IPS-20b (cell line): ENCODE measurements around the gene ZG16.
"Not testable (repeated sequence)": the region's sequence is repeated elsewhere in the genome, so short reads cannot be mapped to it uniquely, and the experiment has no call there.

ENCODE experiments used
- H3K27ac ChIP-seq: one replicate; pipeline ENCODE4 v1.5.1; 2013; ENCODE audit warnings: low read length
- H3K27me3 ChIP-seq: 2 replicates; pipeline ENCODE4 v1.6.1; 2013; ENCODE audit warnings: mild to moderate bottlenecking, low read length, inconsistent platforms; ENCODE audit not compliant: insufficient read depth
- H3K36me3 ChIP-seq: 2 replicates; pipeline ENCODE4 v1.6.1; 2013; ENCODE audit warnings: low read depth, mild to moderate bottlenecking, inconsistent platforms, low read length, moderate library complexity; ENCODE audit not compliant: insufficient read depth
- H3K4me1 ChIP-seq: 2 replicates; pipeline ENCODE4 v1.6.1; 2013; ENCODE audit warnings: mild to moderate bottlenecking, control low read depth, inconsistent platforms, low read length, moderate library complexity; ENCODE audit not compliant: insufficient read depth
- H3K4me3 ChIP-seq: 2 replicates; pipeline ENCODE4 v1.5.1; 2013; ENCODE audit warnings: mild to moderate bottlenecking, low read length, inconsistent platforms
- H3K9ac ChIP-seq: 2 replicates; pipeline ENCODE4 v1.6.1; 2013; ENCODE audit warnings: low read depth, mild to moderate bottlenecking, inconsistent platforms, low read length, moderate library complexity
- H3K9me3 ChIP-seq: 2 replicates; pipeline ENCODE4 v1.6.1; 2013; ENCODE audit warnings: mild to moderate bottlenecking, low read depth, low read length, inconsistent platforms; ENCODE audit not compliant: insufficient read depth

Gene ZG16, protein sequence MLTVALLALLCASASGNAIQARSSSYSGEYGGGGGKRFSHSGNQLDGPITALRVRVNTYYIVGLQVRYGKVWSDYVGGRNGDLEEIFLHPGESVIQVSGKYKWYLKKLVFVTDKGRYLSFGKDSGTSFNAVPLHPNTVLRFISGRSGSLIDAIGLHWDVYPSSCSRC

DNA sequence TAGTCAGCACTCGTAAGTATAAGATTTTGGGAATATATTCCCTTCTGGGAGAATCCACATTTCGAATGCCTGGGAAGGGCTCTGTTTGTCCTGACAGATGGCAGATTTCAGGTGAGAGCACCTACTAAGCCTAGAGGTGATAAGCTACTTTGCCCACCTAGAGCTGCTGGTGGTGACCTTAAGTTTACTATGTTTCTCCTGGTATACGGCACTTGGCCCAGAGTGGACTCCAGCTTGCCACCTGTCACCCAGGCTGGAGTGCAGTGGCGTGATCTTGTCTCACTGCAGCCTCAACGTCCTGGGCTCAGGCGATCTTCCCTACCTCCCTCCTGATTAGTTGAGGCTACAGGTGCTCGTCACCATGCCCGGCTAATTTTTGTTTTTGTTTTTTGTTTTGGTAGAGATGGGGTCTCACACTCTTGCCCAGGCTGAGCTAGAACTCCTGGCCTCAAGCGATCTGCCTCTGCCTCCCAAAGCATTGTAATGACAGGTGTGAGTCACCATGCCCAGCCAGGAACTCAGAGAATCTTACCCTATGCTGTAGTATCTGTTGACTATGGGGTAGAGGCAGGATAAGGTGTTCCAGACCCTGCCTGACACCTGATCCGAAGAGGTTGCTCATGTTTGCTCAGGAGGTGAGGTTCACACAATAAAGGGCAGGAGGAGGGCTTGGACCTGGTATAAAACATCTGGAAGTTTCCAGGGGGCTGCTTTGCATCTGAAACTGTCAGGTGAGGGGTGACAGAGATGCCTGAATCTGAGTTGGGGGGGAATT is at the start of gene ZG16:
ZG16 (plus strand) TSS at position 681 of the 775 bp plus-strand sequence. CDS start 1,011 bp downstream, outside the sequence.
- no peak within 1 kb of the TSS for H3K27ac ChIP-seq
- H3K36me3 ChIP-seq = no peaks in the 10 kb centered on the region
- no peak within 1 kb of the TSS for H3K9ac ChIP-seq
- peaks cover 32% of the 10 kb centered on the region for H3K27me3 ChIP-seq
- H3K4me1 ChIP-seq = 0 out of 2 replicates have a peak, but pooled peaks cover 5% of the 10 kb centered on the region
- no peak within 1 kb of the TSS for H3K4me3 ChIP-seq
- no peaks in the 10 kb centered on the region for H3K9me3 ChIP-seq

DNA sequence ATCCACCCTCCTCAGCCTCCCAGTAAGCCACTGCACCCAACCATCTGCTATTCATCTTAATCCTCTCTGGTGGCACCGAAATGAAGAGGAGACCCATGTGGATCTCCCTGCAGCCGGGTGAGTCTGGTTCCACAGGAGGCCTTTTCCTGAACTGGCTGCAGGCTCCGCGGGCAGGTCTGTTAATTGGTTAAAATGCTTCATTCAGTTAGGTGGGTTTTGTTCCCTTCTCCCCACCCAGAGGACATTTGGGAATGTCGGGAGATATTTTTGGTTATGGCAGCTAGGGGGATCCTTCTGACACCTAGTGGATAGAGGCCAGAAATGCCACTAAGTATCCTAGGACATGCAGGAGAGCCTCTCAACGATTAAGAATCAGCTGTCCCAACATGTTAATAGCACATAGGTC is 48.9 kb upstream of the ZG16 start:
- H3K27me3 ChIP-seq = no peaks in the 10 kb centered on the region
- H3K36me3 ChIP-seq = peaks cover 96% of the 10 kb centered on the region
- no peaks in the 10 kb centered on the region for H3K4me1 ChIP-seq
- no peak overlapping the region for H3K9ac ChIP-seq
- H3K9me3 ChIP-seq = no peaks in the 10 kb centered on the region
- no peak overlapping the region for H3K27ac ChIP-seq
- no peak overlapping the region for H3K4me3 ChIP-seq

DNA sequence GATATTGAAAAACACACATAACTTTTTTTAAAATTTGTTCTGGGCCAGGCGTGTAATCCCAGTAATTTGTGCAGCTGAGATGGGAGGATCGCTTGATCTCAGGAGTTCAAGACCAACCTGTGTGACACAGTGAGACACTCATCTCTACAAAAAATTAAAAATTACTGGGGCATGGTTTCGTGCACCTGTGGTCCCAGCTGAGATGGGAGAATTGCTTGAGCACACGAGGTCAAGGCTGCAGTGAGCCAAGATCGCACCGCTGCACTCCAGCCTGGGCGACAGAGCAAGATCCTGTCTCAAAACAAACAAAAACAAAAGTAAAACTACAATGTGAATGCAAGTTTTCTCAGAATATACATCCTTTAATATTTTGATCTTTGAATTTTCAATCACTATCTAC is 47.4 kb upstream of the ZG16 start:
- H3K27me3 ChIP-seq = no peaks in the 10 kb centered on the region
- H3K9ac ChIP-seq = no peak overlapping the region
- no peaks in the 10 kb centered on the region for H3K9me3 ChIP-seq
- peaks cover 95% of the 10 kb centered on the region for H3K36me3 ChIP-seq
- no peak overlapping the region for H3K4me3 ChIP-seq
- H3K27ac ChIP-seq = no peak overlapping the region
- no peaks in the 10 kb centered on the region for H3K4me1 ChIP-seq

DNA sequence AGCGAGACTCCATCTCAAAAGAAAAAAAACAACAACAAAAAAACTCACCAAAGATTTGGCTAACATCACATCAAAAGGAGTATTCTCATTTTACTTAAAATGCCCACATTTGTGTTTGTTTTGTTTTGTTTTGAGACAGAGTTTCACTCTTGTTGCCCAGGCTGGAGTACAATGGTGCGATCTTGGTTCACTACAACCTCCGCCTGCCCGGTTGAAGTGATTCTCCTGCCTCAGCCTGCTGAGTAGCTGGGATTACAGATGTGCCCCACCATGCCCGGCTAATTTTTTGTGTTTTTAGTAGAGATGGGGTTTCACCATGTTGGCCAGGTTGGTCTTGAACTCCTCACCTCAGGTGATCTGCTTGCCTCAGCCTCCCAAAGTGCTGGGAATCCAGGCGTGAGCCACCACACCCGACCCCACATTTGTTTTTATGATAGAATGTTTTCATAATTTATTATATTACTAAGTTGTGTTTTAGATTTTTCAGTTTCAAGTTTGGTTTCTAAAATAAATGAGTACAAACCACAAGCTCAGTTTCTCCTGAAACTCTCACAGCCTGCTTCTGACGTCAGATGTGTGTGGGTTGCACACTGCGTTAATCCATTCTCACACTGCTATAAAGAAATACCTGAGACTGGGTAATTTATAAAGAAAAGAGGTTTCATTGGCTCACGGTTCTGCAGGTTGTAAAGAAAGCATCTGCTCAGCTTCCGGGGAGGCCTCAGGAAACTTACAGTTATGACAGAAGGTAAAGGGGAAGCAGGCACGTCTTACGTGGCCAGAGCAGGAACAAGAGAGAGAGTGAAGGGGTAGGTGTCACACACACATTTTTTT is 46.1 kb upstream of the ZG16 start:
- not testable (repeated sequence) for H3K4me1 ChIP-seq, H3K27ac ChIP-seq, H3K4me3 ChIP-seq, H3K9me3 ChIP-seq, H3K27me3 ChIP-seq, H3K9ac ChIP-seq
- H3K36me3 ChIP-seq = peaks cover 95% of the 10 kb centered on the region

DNA sequence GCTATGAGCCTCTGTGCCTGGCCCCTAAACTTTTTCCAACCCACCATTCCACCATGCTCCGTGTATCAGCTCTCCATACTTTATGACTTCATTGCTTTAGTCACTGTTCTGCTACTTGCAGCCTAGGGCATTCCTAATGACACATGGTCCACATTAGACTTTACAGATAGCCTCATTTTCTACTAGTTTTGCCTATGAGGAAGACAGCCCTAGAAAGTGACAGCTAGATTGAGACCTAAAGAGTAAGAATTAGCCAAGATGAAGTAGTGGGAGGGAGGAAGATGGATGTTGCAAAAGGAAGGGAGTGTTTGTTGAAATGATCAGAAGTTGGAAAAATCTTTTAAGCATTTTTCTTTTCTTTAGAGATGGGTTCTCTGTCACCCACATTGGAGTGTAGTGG is 43.3 kb upstream of the ZG16 start:
- Histone ChIP-seq H3K4me1 (no peaks in the 10 kb centered on the region), H3K9me3 (no peaks in the 10 kb centered on the region), H3K27me3 (no peaks in the 10 kb centered on the region), H3K36me3 (peaks cover 91% of the 10 kb centered on the region), H3K27ac (no peak overlapping the region), H3K9ac (no peak overlapping the region), H3K4me3 (no peak overlapping the region)

DNA sequence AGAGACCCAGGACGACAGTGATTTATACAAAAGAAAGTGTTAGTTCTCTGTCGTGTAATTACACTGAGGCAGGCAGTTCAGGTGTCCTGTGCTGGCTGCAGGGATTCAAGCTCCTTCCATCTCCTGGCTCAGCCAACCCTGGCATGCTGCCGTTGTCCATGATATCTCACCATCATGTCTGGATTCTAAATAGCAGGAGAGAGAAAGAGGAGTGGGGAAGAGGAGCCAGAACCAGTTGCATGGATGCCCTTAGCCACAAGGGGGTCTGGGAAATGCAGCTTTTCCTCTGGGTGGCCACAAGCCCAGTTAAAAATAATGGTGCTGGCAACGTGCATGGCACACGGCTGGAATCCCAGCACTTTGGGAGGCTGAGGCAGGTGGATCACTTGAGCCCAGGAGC is 41.9 kb upstream of the ZG16 start:
- H3K27ac ChIP-seq = no peak overlapping the region
- no peaks in the 10 kb centered on the region for H3K27me3 ChIP-seq
- no peak overlapping the region for H3K4me3 ChIP-seq
- no peaks in the 10 kb centered on the region for H3K4me1 ChIP-seq
- no peaks in the 10 kb centered on the region for H3K9me3 ChIP-seq
- no peak overlapping the region for H3K9ac ChIP-seq
- peaks cover 83% of the 10 kb centered on the region for H3K36me3 ChIP-seq

DNA sequence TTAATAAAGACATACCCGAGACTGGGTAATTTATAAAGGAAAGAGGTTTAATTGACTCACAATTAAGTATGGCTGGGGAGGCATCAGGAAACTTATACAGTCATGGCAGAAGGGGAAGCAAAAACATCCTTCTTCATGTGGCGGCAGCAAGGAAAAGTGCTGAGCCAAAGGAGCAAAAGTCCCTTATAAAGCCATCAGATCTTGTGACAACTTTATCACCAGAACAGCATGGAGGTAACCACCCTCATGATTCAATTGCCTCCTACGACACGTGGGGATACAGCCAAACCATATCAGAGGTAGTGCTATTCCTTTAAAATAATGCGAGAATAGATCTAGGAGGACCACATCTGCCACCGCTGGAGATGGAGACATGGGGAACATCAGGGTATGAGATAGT is 41.3 kb upstream of the ZG16 start:
- no peaks in the 10 kb centered on the region for H3K4me1 ChIP-seq

DNA sequence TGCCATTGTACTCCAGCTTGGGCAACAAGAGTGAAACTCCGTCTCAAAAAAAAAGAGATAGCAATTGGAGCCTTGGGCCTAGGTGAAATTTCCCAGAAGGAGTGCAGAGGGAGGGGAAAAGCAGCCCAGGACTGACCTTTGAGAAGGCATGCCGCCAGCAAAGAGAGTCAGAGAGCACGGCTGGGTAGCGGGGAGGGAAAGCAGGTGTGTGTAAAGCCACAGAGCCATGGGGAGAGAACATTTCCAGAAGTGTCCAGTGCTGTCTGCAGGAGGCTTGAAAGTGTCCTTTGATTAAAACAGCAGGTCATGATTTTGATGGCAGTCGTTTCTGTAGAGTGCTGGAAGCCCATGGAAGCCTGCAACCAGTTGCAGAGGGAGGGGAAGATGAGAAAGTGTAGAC is 40.3 kb upstream of the ZG16 start:
- Histone ChIP-seq H3K9ac (no peak overlapping the region), H3K4me1 (no peaks in the 10 kb centered on the region), H3K36me3 (peaks cover 68% of the 10 kb centered on the region), H3K4me3 (no peak overlapping the region), H3K9me3 (no peaks in the 10 kb centered on the region), H3K27ac (no peak overlapping the region), H3K27me3 (no peaks in the 10 kb centered on the region)

More for the DNA sequence above, 41.3 kb upstream of the ZG16 start:
- H3K27ac ChIP-seq = no peak overlapping the region
- no peaks in the 10 kb centered on the region for H3K27me3 ChIP-seq
- H3K9ac ChIP-seq = no peak overlapping the region
- H3K9me3 ChIP-seq = no peaks in the 10 kb centered on the region
- no peak overlapping the region for H3K4me3 ChIP-seq
- peaks cover 78% of the 10 kb centered on the region for H3K36me3 ChIP-seq

DNA sequence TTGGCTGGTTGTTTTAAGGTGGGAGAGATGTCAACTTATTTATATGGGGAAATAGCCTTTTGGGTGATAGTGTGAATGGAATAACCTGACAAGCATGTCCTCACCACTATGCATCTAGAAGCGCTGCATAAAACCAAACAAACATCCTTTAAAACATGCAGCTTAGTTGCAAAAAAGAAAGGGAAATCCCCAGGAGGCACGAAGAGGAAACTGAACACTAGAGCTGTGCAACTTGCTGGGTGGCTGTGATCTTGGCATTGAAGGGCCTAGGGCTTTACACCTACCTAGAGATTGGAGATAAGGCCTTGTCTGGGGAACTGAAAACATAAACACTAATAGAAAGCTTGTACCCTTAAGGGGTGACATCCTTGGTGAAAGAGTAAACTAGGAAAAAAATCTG is 39.5 kb upstream of the ZG16 start:
- Histone ChIP-seq H3K36me3 (peaks cover 60% of the 10 kb centered on the region), H3K4me1 (no peaks in the 10 kb centered on the region), H3K27ac (no peak overlapping the region), H3K9me3 (no peaks in the 10 kb centered on the region), H3K27me3 (no peaks in the 10 kb centered on the region), H3K9ac (no peak overlapping the region), H3K4me3 (no peak overlapping the region)

DNA sequence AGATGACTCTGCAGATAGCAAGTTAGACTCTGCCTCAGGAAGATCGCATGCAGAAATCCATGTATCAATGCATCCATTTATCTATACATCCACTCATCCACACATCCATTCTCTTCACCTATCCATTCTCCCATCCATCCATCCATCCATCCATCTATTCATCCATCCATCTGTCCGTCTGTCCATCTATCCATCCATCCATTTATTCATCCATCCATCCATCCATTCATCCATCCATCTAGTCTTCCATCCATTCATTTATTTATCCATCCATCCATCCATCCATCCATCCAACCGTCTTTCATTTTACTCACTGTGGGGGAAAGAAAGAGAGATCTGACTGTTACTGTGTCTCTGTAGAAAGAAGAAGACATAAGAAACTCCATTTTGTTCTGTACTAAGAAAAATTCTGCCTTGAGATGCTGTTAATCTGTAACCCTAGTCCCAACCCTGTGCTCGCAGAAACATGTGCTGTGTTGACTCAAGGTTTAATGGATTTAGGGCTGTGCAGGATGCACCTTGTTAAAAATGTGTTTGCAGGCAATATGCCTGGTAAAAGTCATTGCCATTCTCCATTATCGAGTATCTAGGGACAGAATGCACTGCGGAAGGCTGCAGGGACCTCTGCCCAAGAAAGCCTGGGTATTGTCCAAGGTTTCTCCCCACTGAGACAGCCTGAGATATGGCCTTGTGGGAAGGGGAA is 38.0 kb upstream of the ZG16 start:
- H3K36me3 ChIP-seq = peaks cover 44% of the 10 kb centered on the region
- not testable (repeated sequence) for H3K4me1 ChIP-seq, H3K9ac ChIP-seq, H3K27me3 ChIP-seq, H3K27ac ChIP-seq, H3K9me3 ChIP-seq, H3K4me3 ChIP-seq

DNA sequence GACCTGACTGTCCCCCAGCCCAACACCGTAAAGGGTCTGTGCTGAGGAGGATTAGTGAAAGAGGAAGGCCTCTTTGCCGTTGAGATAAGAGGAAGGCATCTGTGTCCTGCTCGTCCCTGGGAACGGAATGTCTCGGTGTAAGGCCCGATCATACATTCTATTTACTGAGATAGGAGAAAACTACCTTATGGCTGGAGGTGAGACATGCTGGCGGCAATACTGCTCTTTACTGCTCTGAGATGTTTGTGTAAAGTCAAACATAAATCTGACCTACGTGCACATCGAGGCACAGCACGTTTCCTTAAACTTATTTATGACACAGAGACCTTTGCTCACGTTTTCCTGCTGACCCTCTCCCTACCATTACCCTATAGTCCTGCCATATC is 37.4 kb upstream of the ZG16 start:
- peaks cover 40% of the 10 kb centered on the region for H3K36me3 ChIP-seq

More for the DNA sequence above, 37.4 kb upstream of the ZG16 start:
- not testable (repeated sequence) for H3K9ac ChIP-seq, H3K4me3 ChIP-seq, H3K27ac ChIP-seq, H3K9me3 ChIP-seq, H3K27me3 ChIP-seq, H3K4me1 ChIP-seq
